NB4 (cell line): ENCODE results near the gene GATD1.
A peak's percentile ranks its signal among the peaks of the same experiment; 100 is the strongest.
"Not testable (repeated sequence)": the region's sequence is repeated elsewhere in the genome, so short reads cannot be mapped to it uniquely, and the experiment has no call there.

Experiments used
- DNase-seq: peaks from one replicate; pipeline ENCODE4 v3.0.0; 2010; ENCODE audit warnings: low read depth
- H3K4me3 ChIP-seq: one replicate; pipeline ENCODE4 v1.5.1; 2011; ENCODE audit warnings: mild to moderate bottlenecking, low read depth, low read length, moderate library complexity
- MYC ChIP-seq: IDR thresholded peaks from 2 replicates; pipeline ENCODE4 v1.6.1; 2011; ENCODE audit warnings: low read depth, low read length
- POLR2A ChIP-seq: IDR thresholded peaks from 2 replicates; pipeline ENCODE4 v1.6.1; 2011; ENCODE audit warnings: mild to moderate bottlenecking; ENCODE audit not compliant: insufficient read length; ENCODE audit errors: extremely low read depth
- TF ChIP-seq, protein P1 (sequence below): IDR thresholded peaks from 2 replicates; pipeline ENCODE4 v1.6.1; 2011; ENCODE audit warnings: low read depth, low read length
- TF ChIP-seq, protein P2 (sequence below): IDR thresholded peaks from one replicate; pipeline ENCODE4 v1.5.1; 2012; ENCODE audit warnings: low read depth, low read length

Gene GATD1

DNA sequence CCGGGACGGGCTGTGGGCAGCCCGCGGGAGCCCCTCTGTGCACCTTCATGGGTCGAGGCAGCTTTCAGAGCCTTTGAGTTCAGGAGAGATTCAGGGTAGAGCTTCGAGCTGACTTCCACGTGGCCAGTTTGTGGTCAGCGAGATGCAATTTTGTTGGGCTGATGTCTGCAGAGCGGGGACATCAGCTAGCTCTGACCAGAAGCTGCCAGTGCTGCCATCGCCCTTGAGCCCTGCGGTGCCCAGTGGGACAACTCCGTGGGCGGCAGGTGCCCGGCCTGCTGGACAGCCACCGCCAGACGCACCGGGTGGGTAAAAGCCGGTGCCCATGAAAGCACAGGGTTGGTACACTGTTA, 29.3 kb downstream of the GATD1 start:
- peak; percentile 57 for DNase-seq
- TF ChIP-seq POLR2A (no peak), MYC (peak; percentile 66)
- TF ChIP-seq, protein P1, sequence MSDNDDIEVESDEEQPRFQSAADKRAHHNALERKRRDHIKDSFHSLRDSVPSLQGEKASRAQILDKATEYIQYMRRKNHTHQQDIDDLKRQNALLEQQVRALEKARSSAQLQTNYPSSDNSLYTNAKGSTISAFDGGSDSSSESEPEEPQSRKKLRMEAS: peak; percentile 80
- peak overlapping the region; percentile 85 for H3K4me3 ChIP-seq

DNA sequence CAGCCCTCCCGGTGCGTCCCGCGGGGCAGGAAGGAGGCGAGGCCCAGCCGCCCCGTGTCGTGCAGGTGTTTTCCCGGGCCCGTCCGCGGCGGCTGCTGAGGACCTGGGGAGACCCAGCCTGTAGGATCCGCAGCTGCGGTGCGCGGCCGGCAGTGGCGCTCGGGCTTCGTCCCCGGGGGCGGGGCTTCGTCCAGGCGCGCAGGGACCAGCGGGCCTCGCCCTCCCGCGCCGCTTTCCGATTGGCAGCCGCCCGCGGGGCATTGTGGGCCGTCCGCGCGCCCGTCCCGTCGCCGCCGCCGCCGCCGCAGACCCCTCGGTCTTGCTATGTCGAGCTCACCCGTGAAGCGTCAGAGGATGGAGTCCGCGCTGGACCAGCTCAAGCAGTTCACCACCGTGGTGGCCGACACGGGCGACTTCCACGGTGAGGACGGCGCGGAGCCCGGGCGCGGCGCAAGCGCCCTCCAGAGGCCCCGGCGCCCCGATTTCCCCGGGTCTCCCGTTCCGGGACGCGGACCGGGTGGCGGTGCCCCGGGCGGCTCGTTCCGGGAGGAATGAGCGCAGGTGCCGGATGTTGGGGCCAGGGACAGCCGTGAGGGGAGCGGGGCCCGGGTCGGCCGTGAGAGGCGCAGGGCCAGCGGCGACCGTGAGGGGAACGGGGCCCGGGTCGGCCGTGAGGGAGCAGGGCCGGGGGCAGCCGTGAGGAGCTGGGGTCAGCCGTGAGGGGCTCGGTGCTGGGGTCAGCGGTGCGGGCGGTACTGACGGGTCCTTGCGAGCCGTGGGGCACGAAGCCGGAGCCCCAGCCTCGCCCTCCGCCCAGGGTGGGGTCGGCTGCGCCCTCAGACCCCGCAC, 29.9 kb downstream of the GATD1 start, which contains the start of gene TALDO1:
Gene TALDO1, plus strand, starts transcription at position 307 of the 849 bp plus-strand sequence. Its CDS starts 18 bp downstream, at position 325.
- TF ChIP-seq, protein P2, sequence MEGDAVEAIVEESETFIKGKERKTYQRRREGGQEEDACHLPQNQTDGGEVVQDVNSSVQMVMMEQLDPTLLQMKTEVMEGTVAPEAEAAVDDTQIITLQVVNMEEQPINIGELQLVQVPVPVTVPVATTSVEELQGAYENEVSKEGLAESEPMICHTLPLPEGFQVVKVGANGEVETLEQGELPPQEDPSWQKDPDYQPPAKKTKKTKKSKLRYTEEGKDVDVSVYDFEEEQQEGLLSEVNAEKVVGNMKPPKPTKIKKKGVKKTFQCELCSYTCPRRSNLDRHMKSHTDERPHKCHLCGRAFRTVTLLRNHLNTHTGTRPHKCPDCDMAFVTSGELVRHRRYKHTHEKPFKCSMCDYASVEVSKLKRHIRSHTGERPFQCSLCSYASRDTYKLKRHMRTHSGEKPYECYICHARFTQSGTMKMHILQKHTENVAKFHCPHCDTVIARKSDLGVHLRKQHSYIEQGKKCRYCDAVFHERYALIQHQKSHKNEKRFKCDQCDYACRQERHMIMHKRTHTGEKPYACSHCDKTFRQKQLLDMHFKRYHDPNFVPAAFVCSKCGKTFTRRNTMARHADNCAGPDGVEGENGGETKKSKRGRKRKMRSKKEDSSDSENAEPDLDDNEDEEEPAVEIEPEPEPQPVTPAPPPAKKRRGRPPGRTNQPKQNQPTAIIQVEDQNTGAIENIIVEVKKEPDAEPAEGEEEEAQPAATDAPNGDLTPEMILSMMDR: no peak
- peak; percentile 83 for TF ChIP-seq POLR2A
- TF ChIP-seq, protein P1: no peak
- no peak; the same call in 1 of the 2 replicates for TF ChIP-seq MYC
- H3K4me3 ChIP-seq: peak within 1 kb of the TSS; percentile 85
- peak; percentile 92 for DNase-seq

DNA sequence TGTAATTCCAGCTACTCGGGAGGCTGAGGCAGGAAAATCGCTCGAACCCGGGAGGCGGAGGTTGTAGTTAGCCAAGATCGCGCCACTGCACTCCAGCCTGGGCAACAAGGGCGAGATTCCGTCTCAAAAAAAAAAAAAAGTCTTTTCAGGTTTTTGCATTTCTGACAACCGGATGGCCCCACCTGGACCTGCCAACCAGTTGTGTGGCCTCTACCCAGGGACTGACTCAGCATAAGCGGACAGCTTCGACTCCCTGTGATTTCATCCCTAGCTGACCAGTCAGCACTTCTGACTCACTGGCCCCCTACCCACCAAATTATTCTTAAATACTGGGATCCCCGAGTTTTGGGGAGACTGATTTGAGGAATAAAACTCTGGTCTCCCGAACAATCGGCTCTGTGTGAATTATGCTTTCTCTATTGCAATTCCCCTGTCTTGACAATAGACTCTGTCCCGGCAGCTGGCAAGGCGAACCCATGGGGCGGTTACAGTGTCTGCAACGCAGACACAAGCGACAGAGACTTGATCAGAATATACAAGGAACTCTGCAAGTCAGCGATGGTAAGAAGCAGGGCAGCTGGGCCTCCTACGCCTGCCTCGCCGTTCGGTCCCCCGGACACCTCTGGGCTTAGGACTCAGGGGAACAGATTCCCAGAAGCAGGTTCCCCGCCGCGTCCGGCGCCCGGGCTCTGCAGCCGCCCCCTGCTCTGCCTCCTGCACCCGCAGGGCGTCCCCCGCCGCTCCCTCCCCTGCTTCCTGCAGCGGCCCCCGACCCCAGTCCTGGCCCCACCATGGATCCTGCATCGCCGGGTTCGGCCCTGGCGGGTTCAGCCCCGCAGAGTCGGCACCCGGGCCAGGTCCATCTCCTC, 30.8 kb downstream of the GATD1 start:
- TF ChIP-seq, protein P1: no peak; the same call in 1 of the 2 replicates
- TF ChIP-seq MYC (no peak), POLR2A (no peak)
- TF ChIP-seq, protein P2: no peak
- peak; percentile 77 for DNase-seq
- H3K4me3 ChIP-seq: peak overlapping the region; percentile 57

DNA sequence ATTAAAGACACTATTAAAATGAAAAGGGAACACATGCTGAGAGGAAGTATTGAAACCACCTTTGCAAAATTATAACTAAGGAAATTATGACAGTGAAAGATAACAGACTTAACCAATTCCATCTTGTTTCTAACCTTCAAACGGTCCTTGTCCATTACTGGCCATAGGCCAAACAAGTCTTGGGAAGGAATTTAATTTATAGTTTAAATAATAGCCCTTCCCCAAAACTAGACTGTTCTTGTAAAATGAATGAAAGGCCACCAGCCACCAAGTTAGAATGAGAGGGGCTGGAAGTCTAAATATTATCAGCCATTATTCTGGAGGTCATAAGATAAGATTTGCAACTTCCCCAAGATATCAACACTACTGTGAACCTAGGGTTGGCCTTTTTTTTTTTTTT, 31.9 kb downstream of the GATD1 start:
- H3K4me3 ChIP-seq: no peak overlapping the region
- DNase-seq: no peak
- TF ChIP-seq MYC (no peak), POLR2A (no peak)
- TF ChIP-seq, protein P2: no peak
- TF ChIP-seq, protein P1: no peak

DNA sequence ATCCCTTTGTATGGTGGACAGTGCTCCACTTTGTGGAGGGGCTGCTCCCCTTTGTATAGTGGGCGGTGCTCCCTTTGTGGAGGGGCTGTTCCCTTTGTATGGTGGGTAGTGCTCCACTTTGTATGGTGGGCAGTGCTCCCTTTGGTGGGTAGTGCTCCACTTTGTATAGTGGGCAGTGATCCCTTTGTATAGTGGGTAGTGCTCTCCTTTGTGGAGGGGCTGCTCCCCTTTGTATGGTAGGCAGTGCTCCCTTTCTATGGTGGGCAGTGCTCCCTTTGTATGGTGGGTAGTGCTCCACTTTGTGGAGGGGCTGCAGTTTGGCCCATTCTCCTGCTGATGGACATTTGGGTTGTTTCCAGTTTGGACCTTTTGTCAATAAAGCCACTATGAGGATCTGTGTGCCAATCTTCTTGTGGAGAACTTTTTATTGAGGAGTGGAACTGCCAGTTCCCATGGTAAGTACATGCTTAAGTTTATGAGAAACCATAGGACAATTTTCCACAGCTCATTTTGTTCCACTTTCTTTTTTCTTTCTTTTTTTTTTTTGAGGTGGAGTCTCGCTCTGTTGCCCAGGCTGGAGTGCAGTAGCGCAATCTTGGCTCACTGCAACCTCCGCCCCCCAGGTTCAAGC, 34.6 kb downstream of the GATD1 start:
- TF ChIP-seq, protein P2: no peak
- H3K4me3 ChIP-seq: no peak overlapping the region
- no peak for DNase-seq

DNA sequence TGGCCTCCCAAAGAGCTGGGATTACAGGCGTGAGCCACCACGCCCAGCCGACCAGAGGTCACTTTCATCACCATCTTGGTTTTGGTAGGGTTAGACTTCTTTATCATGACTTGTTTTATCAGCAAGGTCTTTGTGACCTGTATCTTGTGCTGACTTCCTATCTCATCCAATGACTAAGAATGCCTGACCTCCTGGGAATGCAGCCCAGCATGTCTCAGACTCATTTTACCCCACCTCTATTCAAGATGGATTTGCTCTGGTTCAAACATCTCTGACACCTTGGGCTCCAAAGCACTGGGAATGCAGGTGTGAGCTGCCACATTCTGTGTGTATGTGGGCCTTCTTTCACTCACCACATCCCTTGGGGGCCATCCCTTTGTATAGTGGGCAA, 35.1 kb downstream of the GATD1 start:
- H3K4me3 ChIP-seq: no peak overlapping the region
- no peak for DNase-seq
- TF ChIP-seq, protein P1: no peak
- TF ChIP-seq POLR2A: no peak
- TF ChIP-seq, protein P2: no peak
- no peak for TF ChIP-seq MYC

DNA sequence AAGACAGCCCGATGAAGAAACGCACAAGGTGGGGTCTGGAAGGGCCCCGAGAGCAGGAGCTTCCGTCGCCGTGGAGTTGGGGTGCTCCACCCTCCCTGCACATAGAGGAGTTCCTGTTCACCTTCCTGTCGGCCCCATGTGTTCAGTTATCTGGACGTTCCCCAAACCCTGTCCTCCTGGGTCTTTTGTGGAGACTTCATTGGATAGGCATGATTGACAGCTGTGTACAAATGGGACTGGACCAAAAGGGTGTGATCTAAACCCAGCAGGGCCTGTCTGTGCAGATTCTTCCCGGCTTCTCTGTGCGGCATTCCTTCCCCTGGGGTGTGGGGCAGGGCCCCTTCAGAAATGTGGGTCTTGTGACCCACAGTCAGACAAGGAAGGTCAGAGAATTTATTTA, 39.4 kb downstream of the GATD1 start:
- H3K4me3 ChIP-seq, DNase-seq: not testable (repeated sequence)
